SK-N-SH treated with all-trans-retinoic acid at 6 μM for 48 hours (cell line): ENCODE results near the gene MKKS.

Experiments
- ATAC-seq: fragments of 200-7000 bp; cut with Tn5 transposase; 3 replicates; pipeline ENCODE4 v1.9.1; 2020; ENCODE audit warnings: mild to moderate bottlenecking, moderate library complexity
- ARNTL ChIP-seq: fragments of 450-650 bp; formaldehyde crosslinking; IDR thresholded peaks from 2 replicates; pipeline ENCODE4 v1.5.0; 2020; ENCODE audit warnings: low read depth, mild to moderate bottlenecking, moderate library complexity, borderline replicate concordance
- BACH2 ChIP-seq: fragments of 250-450 bp; sonication (Bioruptor Pico); IDR thresholded peaks from 2 replicates; pipeline ENCODE4 v1.9.0; 2021; ENCODE audit warnings: mild to moderate bottlenecking, borderline replicate concordance
- CREB5 ChIP-seq: fragments of 250-450 bp; sonication (Bioruptor Pico); IDR thresholded peaks from 2 replicates; pipeline ENCODE4 v1.5.1; 2020; ENCODE audit warnings: low read depth, mild to moderate bottlenecking, moderate library complexity
- CSRNP3 ChIP-seq: fragments of 250-450 bp; sonication (Bioruptor Pico); IDR thresholded peaks from 2 replicates; pipeline ENCODE4 v1.5.1; 2021; ENCODE audit warnings: mild to moderate bottlenecking, moderate library complexity
- GLIS3 ChIP-seq: fragments of 250-450 bp; sonication (Bioruptor Pico); IDR thresholded peaks from 2 replicates; pipeline ENCODE4 v1.5.0; 2020; ENCODE audit warnings: mild to moderate bottlenecking, moderate library complexity
- ISL1 ChIP-seq: fragments of 250-450 bp; sonication (Bioruptor Pico); IDR thresholded peaks from 2 replicates; pipeline ENCODE4 v2.1.2; 2022; ENCODE audit warnings: mild to moderate bottlenecking, moderate library complexity
- OSR1 ChIP-seq: fragments of 250-450 bp; sonication (Bioruptor Pico); IDR thresholded peaks from 2 replicates; pipeline ENCODE4 v1.8.0; 2022; ENCODE audit warnings: moderate library complexity, mild to moderate bottlenecking, inconsistent platforms
- PATZ1 ChIP-seq: fragments of 250-450 bp; sonication (Bioruptor Pico); IDR thresholded peaks from 2 replicates; pipeline ENCODE4 v1.8.0; 2020; ENCODE audit warnings: mild to moderate bottlenecking, moderate library complexity, borderline replicate concordance
- POU6F1 ChIP-seq: fragments of 250-450 bp; sonication (Bioruptor Pico); IDR thresholded peaks from 2 replicates; pipeline ENCODE4 v1.8.0; 2021; ENCODE audit warnings: low read depth, mild to moderate bottlenecking, moderate library complexity, borderline replicate concordance
- PPARA ChIP-seq: fragments of 250-450 bp; sonication (Bioruptor Pico); IDR thresholded peaks from 2 replicates; pipeline ENCODE4 v1.5.0; 2020; ENCODE audit warnings: mild to moderate bottlenecking, borderline replicate concordance
- RARB ChIP-seq: fragments of 250-450 bp; sonication (Bioruptor Pico); IDR thresholded peaks from 2 replicates; pipeline ENCODE4 v1.8.0; 2021; ENCODE audit warnings: mild to moderate bottlenecking, moderate library complexity
- SNAI2 ChIP-seq: fragments of 250-450 bp; sonication (Bioruptor Pico); IDR thresholded peaks from 2 replicates; pipeline ENCODE4 v1.5.0; 2020; ENCODE audit warnings: mild to moderate bottlenecking, moderate library complexity
- TOX ChIP-seq: fragments of 250-450 bp; sonication (Bioruptor Pico); IDR thresholded peaks from 2 replicates; pipeline ENCODE4 v1.8.0; 2021; ENCODE audit warnings: mild to moderate bottlenecking, moderate library complexity, borderline replicate concordance
- TSHZ2 ChIP-seq: fragments of 250-450 bp; sonication (Bioruptor Pico); IDR thresholded peaks from 2 replicates; pipeline ENCODE4 v1.5.0; 2020; ENCODE audit warnings: mild to moderate bottlenecking, moderate library complexity
- ZC3H10 ChIP-seq: fragments of 250-450 bp; sonication (Bioruptor Pico); IDR thresholded peaks from 2 replicates; pipeline ENCODE4 v1.5.1; 2021; ENCODE audit warnings: mild to moderate bottlenecking, moderate library complexity
- ZFP3 ChIP-seq: fragments of 250-450 bp; sonication (Bioruptor Pico); IDR thresholded peaks from 2 replicates; pipeline ENCODE4 v1.5.0; 2020; ENCODE audit warnings: mild to moderate bottlenecking, moderate library complexity
- ZFP30 ChIP-seq: fragments of 450-650 bp; formaldehyde crosslinking; IDR thresholded peaks from 2 replicates; pipeline ENCODE4 v1.5.0; 2022; ENCODE audit warnings: mild to moderate bottlenecking, moderate library complexity
- ZNF565 ChIP-seq: fragments of 450-650 bp; formaldehyde crosslinking; conservative IDR thresholded peaks from 2 replicates; pipeline ENCODE4 v1.5.0; 2020; ENCODE audit warnings: low read depth, mild to moderate bottlenecking, moderate library complexity
- ZNF70 ChIP-seq: fragments of 450-650 bp; formaldehyde crosslinking; IDR thresholded peaks from 2 replicates; pipeline ENCODE4 v1.5.0; 2020; ENCODE audit warnings: mild to moderate bottlenecking, moderate library complexity
- ZNF8 ChIP-seq: fragments of 450-650 bp; formaldehyde crosslinking; IDR thresholded peaks from 2 replicates; pipeline ENCODE4 v1.5.0; 2020; ENCODE audit warnings: mild to moderate bottlenecking, moderate library complexity

Gene MKKS

GRCh38 chr20:10449270-10449669 is 15.2 kb upstream of the MKKS start:
- ATAC-seq = no peak
- no peak for TF ChIP-seq GLIS3 (CRISPR knock-in tag)
- TF ChIP-seq, all 23 proteins: peak for 0

- TF ChIP-seq OSR1 (CRISPR knock-in tag) (no peak), ZFP30 (CRISPR knock-in tag) (no peak)
- ATAC-seq = peak; percentile 55; the same call in 2 of the 3 replicates
Measured at GRCh38 chr20:10448270-10449156, 14.5 kb upstream of the MKKS start.

- peak; percentile 95 for ATAC-seq
- TF ChIP-seq ZNF70 (CRISPR knock-in tag) (no peak), ISL1 (CRISPR knock-in tag) (0 out of 2 replicates have a peak, but pooled peaks have one; percentile 36)
Measured at GRCh38 chr20:10447028-10447427, 13.0 kb upstream of the MKKS start.

- no peak for TF ChIP-seq BACH2 (CRISPR knock-in tag)
- TF ChIP-seq CSRNP3 (CRISPR knock-in tag) = no peak
- no peak for TF ChIP-seq ZFP30 (CRISPR knock-in tag)
- TF ChIP-seq GLIS3 (CRISPR knock-in tag) = no peak
- TF ChIP-seq, all 23 proteins: peak for 0
- no peak for ATAC-seq
Measured at GRCh38 chr20:10445758-10446157, 11.7 kb upstream of the MKKS start.

- no peak for TF ChIP-seq BACH2 (CRISPR knock-in tag)
- no peak for TF ChIP-seq CREB5 (CRISPR knock-in tag)
- no peak for TF ChIP-seq ZNF565
- TF ChIP-seq SNAI2 (CRISPR knock-in tag) = no peak
- no peak for TF ChIP-seq TSHZ2 (CRISPR knock-in tag)
- no peak for TF ChIP-seq CSRNP3 (CRISPR knock-in tag)
- no peak for TF ChIP-seq ZNF8 (CRISPR knock-in tag)
- no peak for TF ChIP-seq ZFP30 (CRISPR knock-in tag)
- no peak for TF ChIP-seq TOX (CRISPR knock-in tag)
- no peak for TF ChIP-seq PPARA (CRISPR knock-in tag)
- no peak for TF ChIP-seq ZNF70 (CRISPR knock-in tag)
- no peak for TF ChIP-seq RARB
- no peak for TF ChIP-seq GLIS3 (CRISPR knock-in tag)
- no peak for TF ChIP-seq ZFP3 (CRISPR knock-in tag)
- TF ChIP-seq ARNTL (CRISPR knock-in tag) = no peak
- no peak for TF ChIP-seq POU6F1 (CRISPR knock-in tag)
- TF ChIP-seq ZC3H10 = no peak
- TF ChIP-seq PATZ1 (CRISPR knock-in tag) = no peak
- ATAC-seq = no peak
Measured at GRCh38 chr20:10443936-10444335, 9.9 kb upstream of the MKKS start.
